Measurements from ENCODE around the gene REC114.
"Not testable (repeated sequence)": the region's sequence is repeated elsewhere in the genome, so short reads cannot be mapped to it uniquely, and the experiment has no call there.

Gene REC114

GRCh38 chr15:73442968-73443367 lies at the start of gene REC114:
TSS of gene REC114 (plus strand) at chr15:73443164. CDS start at chr15:73443186, 22 bp downstream.
- DNase-seq (ENCODE audit: low read depth), result no peak

GRCh38 chr15:73393336-73393735 lies 49.6 kb upstream of the REC114 start:
- DNase-seq (ENCODE audit: low read depth), result no peak

GRCh38 chr15:73394782-73395181 lies 48.2 kb upstream of the REC114 start:
- DNase-seq (ENCODE audit: low read depth), result no peak

- no peak for DNase-seq (ENCODE audit: low read depth)
Measured at GRCh38 chr15:73395671-73396070, 47.3 kb upstream of the REC114 start.

GRCh38 chr15:73397461-73397860 lies 45.5 kb upstream of the REC114 start:
- no peak for DNase-seq (ENCODE audit: low read depth)

- no peak for DNase-seq (ENCODE audit: low read depth)
Measured at GRCh38 chr15:73398861-73399260, 44.1 kb upstream of the REC114 start.

GRCh38 chr15:73400222-73400621 lies 42.7 kb upstream of the REC114 start:
- DNase-seq (ENCODE audit: low read depth), result not testable (repeated sequence)

- no peak for DNase-seq (ENCODE audit: low read depth)
Measured at GRCh38 chr15:73403171-73403570, 39.8 kb upstream of the REC114 start.

- no peak for DNase-seq (ENCODE audit: low read depth)
Measured at GRCh38 chr15:73414876-73415275, 28.1 kb upstream of the REC114 start.

- no peak for DNase-seq (ENCODE audit: low read depth)
Measured at GRCh38 chr15:73424506-73424905, 18.5 kb upstream of the REC114 start.

- DNase-seq (ENCODE audit: low read depth), result no peak
Measured at GRCh38 chr15:73425510-73425909, 17.5 kb upstream of the REC114 start.

GRCh38 chr15:73426323-73426994 lies 16.5 kb upstream of the REC114 start:
- DNase-seq (ENCODE audit: low read depth), result no peak

- DNase-seq (ENCODE audit: low read depth), result not testable (repeated sequence)
Measured at GRCh38 chr15:73431329-73431728, 11.6 kb upstream of the REC114 start.

- no peak for DNase-seq (ENCODE audit: low read depth)
Measured at GRCh38 chr15:73433873-73434272, 9.1 kb upstream of the REC114 start.

- no peak for DNase-seq (ENCODE audit: low read depth)
Measured at GRCh38 chr15:73436613-73437012, 6.4 kb upstream of the REC114 start.

- DNase-seq (ENCODE audit: low read depth), result no peak
Measured at GRCh38 chr15:73437543-73438109, 5.3 kb upstream of the REC114 start.

GRCh38 chr15:73438651-73439050 lies 4.3 kb upstream of the REC114 start:
- DNase-seq (ENCODE audit: low read depth), result no peak

- DNase-seq (ENCODE audit: low read depth), result no peak
Measured at GRCh38 chr15:73440571-73440970, 2.4 kb upstream of the REC114 start.

- DNase-seq (ENCODE audit: low read depth), result no peak
Measured at GRCh38 chr15:73442421-73442820, 543 bp upstream of the REC114 start.

GRCh38 chr15:73447471-73447870 lies 4.5 kb downstream of the REC114 start:
- not testable (repeated sequence) for DNase-seq (ENCODE audit: low read depth)

GRCh38 chr15:73448158-73448758 lies 5.3 kb downstream of the REC114 start:
- not testable (repeated sequence) for DNase-seq (ENCODE audit: low read depth)

GRCh38 chr15:73449980-73450379 lies 7.0 kb downstream of the REC114 start:
- DNase-seq (ENCODE audit: low read depth), result not testable (repeated sequence)

- DNase-seq (ENCODE audit: low read depth), result no peak
Measured at GRCh38 chr15:73454096-73454495, 11.1 kb downstream of the REC114 start.

GRCh38 chr15:73455876-73456275 lies 12.9 kb downstream of the REC114 start:
- DNase-seq (ENCODE audit: low read depth), result no peak
